ENCODE measurements around the gene PGR. TPM values are rescaled to one million over a fixed set of nuclear protein-coding genes. Genes with fewer than 3 reads are reported as not detected.

The PGR gene
- not detected in 5 replicates for total RNA-seq (2022; extraction: Qiagen RNA extraction; ENCODE audit: low read depth)

GRCh38 chr11:101129203-101129943 lies at the start of gene PGR:
Gene PGR (minus strand): TSS chr11:101129813. CDS start chr11:101129070, 743 bp downstream.

